ENCODE data around the gene SMARCC2.

SMARCC2 gene

GRCh38 chr12:56158029-56158925, 31.0 kb downstream of the SMARCC2 start, which contains the start of gene MYL6 (continued):
- TF ChIP-seq ZNF214 (tag by site-specific recombination; IDR thresholded peaks at IDR 0.05; ENCODE audit: borderline replicate concordance): no peak

DNA sequence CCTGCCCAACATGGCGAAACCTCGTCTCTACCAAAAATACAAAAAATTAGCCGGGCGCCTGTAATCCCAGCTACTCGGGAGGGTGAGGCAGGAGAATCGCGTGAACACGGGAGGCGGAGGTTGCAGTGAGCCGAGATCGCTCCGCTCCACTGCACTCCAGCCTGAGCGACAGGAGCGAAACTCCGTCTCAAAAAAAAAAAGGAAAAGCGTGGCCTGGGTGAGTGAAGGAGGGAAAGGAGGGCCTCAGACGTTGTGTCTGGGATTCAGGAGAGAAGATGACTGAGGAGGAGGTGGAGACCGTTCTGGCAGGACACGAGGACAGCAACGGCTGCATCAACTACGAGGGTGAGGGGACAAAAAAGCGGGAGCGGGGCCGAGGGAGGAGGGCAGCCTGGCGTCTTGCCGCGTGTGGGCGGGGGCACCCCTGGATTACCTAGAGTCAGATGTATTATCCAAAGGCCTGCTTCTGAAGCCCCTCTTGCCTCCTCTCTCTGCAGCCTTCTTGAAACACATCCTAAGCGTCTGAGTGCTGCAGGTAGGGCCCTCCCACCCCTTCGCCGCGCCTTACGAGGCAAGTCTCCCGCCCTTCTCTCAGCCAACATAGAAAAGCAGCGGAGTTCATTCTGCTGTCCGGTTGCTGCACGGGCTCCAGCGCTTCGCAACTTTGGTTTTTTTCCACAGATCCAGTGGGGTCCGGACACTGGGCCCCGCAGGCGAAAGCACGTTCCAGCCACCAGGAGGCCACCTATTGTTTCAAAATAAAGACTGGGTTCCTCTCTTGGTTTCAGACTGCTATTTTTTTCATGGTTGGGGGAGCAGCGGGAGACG, 31.9 kb downstream of the SMARCC2 start:
- H3K4me3 ChIP-seq (ENCODE audit: low read depth, low read length): peak overlapping the region; percentile 90
- CTCF ChIA-PET: interaction anchor here (0.6 to 2.0 kb wide), 3 partner anchors 30 to 310 kb away, joined by 5 to 17 read pairs (median 6); partner anchors contain the start of gene ESYT1
- POLR2A ChIA-PET: interaction anchor here (0.5 to 3.8 kb wide), 12 partner anchors 9 to 39 kb away, joined by 3 to 42 read pairs (median 4); partner anchors contain the start of genes ESYT1, SMARCC2 and ZC3H10
- TF ChIP-seq ZNF16 (tag by site-specific recombination; IDR thresholded peaks at IDR 0.05; ENCODE audit: low read depth) (no peak), MZF1 (tag by site-specific recombination; IDR thresholded peaks at IDR 0.05; ENCODE audit: borderline replicate concordance) (no peak), ZNF791 (tag by site-specific recombination; IDR thresholded peaks at IDR 0.05) (no peak), ZNF830 (tag by site-specific recombination; IDR thresholded peaks at IDR 0.05; ENCODE audit: low read depth) (no peak), ZNF211 (tag by site-specific recombination; IDR thresholded peaks at IDR 0.05; ENCODE audit: low read depth) (no peak), SCRT1 (tag by site-specific recombination; IDR thresholded peaks at IDR 0.05; ENCODE audit: borderline replicate concordance) (peak; percentile 65), FEZF1 (tag by site-specific recombination; IDR thresholded peaks at IDR 0.05) (no peak), KLF7 (tag by site-specific recombination; IDR thresholded peaks at IDR 0.05; ENCODE audit: borderline replicate concordance) (no peak), SP2 (tag by site-specific recombination; IDR thresholded peaks at IDR 0.05) (peak; percentile 45), ZNF529 (tag by site-specific recombination; IDR thresholded peaks at IDR 0.05; ENCODE audit: insufficient replicate concordance) (no peak), ZFP69B (tag by site-specific recombination; IDR thresholded peaks at IDR 0.05) (peak; percentile 70), ZBTB26 (tag by site-specific recombination; optimal IDR thresholded peaks at IDR 0.05) (peak; percentile 12), REST (tag by site-specific recombination; IDR thresholded peaks at IDR 0.05) (no peak)
- TF ChIP-seq, protein P1, sequence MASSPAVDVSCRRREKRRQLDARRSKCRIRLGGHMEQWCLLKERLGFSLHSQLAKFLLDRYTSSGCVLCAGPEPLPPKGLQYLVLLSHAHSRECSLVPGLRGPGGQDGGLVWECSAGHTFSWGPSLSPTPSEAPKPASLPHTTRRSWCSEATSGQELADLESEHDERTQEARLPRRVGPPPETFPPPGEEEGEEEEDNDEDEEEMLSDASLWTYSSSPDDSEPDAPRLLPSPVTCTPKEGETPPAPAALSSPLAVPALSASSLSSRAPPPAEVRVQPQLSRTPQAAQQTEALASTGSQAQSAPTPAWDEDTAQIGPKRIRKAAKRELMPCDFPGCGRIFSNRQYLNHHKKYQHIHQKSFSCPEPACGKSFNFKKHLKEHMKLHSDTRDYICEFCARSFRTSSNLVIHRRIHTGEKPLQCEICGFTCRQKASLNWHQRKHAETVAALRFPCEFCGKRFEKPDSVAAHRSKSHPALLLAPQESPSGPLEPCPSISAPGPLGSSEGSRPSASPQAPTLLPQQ (tag by site-specific recombination; IDR thresholded peaks at IDR 0.05): peak; percentile 15
- TF ChIP-seq, protein P2, sequence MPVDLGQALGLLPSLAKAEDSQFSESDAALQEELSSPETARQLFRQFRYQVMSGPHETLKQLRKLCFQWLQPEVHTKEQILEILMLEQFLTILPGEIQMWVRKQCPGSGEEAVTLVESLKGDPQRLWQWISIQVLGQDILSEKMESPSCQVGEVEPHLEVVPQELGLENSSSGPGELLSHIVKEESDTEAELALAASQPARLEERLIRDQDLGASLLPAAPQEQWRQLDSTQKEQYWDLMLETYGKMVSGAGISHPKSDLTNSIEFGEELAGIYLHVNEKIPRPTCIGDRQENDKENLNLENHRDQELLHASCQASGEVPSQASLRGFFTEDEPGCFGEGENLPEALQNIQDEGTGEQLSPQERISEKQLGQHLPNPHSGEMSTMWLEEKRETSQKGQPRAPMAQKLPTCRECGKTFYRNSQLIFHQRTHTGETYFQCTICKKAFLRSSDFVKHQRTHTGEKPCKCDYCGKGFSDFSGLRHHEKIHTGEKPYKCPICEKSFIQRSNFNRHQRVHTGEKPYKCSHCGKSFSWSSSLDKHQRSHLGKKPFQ (tag by site-specific recombination; IDR thresholded peaks at IDR 0.05): no peak
- TF ChIP-seq, protein P3, sequence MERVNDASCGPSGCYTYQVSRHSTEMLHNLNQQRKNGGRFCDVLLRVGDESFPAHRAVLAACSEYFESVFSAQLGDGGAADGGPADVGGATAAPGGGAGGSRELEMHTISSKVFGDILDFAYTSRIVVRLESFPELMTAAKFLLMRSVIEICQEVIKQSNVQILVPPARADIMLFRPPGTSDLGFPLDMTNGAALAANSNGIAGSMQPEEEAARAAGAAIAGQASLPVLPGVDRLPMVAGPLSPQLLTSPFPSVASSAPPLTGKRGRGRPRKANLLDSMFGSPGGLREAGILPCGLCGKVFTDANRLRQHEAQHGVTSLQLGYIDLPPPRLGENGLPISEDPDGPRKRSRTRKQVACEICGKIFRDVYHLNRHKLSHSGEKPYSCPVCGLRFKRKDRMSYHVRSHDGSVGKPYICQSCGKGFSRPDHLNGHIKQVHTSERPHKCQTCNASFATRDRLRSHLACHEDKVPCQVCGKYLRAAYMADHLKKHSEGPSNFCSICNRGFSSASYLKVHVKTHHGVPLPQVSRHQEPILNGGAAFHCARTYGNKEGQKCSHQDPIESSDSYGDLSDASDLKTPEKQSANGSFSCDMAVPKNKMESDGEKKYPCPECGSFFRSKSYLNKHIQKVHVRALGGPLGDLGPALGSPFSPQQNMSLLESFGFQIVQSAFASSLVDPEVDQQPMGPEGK (tag by site-specific recombination; IDR thresholded peaks at IDR 0.05): no peak
- TF ChIP-seq, protein P4, sequence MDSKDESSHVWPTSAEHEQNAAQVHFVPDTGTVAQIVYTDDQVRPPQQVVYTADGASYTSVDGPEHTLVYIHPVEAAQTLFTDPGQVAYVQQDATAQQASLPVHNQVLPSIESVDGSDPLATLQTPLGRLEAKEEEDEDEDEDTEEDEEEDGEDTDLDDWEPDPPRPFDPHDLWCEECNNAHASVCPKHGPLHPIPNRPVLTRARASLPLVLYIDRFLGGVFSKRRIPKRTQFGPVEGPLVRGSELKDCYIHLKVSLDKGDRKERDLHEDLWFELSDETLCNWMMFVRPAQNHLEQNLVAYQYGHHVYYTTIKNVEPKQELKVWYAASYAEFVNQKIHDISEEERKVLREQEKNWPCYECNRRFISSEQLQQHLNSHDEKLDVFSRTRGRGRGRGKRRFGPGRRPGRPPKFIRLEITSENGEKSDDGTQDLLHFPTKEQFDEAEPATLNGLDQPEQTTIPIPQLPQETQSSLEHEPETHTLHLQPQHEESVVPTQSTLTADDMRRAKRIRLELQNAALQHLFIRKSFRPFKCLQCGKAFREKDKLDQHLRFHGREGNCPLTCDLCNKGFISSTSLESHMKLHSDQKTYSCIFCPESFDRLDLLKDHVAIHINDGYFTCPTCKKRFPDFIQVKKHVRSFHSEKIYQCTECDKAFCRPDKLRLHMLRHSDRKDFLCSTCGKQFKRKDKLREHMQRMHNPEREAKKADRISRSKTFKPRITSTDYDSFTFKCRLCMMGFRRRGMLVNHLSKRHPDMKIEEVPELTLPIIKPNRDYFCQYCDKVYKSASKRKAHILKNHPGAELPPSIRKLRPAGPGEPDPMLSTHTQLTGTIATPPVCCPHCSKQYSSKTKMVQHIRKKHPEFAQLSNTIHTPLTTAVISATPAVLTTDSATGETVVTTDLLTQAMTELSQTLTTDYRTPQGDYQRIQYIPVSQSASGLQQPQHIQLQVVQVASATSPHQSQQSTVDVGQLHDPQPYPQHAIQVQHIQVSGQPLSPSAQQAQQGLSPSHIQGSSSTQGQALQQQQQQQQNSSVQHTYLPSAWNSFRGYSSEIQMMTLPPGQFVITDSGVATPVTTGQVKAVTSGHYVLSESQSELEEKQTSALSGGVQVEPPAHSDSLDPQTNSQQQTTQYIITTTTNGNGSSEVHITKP (tag by site-specific recombination; IDR thresholded peaks at IDR 0.05): peak; percentile 63

More for the DNA sequence above, 31.9 kb downstream of the SMARCC2 start:
- H3K27ac ChIP-seq (ENCODE audit: extremely low read depth, low read depth, low read length): peak overlapping the region; percentile 84
- H3K9me3 ChIP-seq (ENCODE audit: control insufficient read depth, insufficient read depth, low read depth, low read length): no peaks in the 10 kb centered on the region
- peaks cover 3% of the 10 kb centered on the region; the same call in 1 of the 2 replicates for H3K4me1 ChIP-seq (ENCODE audit: control insufficient read depth, insufficient read depth, low read length)
- H3K36me3 ChIP-seq (ENCODE audit: control insufficient read depth in 2 of 2, insufficient read depth in 1 of 2, low read length in 2 of 2): peaks cover 7 to 54% of the 10 kb centered on the region in 2 experiments

Measured in HEK293 (cell line).